ENCODE results near the gene SSH3.

DNA sequence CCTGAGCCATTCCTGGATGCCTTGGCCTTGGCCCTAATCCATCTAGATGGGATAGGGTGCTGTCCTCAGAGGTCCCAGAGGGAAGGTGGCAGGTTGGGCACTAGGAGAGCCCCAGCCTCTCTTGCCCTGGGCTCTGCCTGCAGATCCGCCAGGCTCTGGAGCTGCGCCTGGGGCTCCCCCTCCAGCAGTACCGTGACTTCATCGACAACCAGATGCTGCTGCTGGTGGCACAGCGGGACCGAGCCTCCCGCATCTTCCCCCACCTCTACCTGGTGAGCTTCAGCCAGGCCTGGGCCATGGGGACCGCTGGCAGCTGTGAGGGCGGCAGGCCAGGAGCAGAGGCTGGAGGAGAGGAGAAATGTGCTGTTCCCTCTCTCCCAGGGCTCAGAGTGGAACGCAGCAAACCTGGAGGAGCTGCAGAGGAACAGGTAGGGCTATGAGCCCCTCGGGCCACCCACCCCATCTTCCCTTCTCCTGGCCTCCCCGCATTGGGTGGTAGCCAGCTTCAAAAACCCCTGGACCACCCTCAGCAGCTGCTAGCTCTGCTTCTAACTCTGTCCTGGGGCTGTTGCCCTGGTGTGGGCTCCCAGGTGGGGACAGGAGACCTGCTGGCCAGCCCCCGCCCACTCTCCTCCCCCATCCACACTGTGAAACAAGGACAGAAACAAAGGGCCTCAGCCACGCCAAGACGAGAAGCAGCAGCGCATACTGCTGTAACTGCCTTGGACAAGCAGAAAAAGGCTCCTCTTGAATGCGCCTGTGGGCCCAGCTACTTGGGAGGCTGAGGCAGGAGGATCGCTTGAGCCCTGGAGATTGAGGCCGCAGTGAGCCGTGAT, 4.9 kb downstream of the SSH3 start:
- TF ChIP-seq, protein P1, sequence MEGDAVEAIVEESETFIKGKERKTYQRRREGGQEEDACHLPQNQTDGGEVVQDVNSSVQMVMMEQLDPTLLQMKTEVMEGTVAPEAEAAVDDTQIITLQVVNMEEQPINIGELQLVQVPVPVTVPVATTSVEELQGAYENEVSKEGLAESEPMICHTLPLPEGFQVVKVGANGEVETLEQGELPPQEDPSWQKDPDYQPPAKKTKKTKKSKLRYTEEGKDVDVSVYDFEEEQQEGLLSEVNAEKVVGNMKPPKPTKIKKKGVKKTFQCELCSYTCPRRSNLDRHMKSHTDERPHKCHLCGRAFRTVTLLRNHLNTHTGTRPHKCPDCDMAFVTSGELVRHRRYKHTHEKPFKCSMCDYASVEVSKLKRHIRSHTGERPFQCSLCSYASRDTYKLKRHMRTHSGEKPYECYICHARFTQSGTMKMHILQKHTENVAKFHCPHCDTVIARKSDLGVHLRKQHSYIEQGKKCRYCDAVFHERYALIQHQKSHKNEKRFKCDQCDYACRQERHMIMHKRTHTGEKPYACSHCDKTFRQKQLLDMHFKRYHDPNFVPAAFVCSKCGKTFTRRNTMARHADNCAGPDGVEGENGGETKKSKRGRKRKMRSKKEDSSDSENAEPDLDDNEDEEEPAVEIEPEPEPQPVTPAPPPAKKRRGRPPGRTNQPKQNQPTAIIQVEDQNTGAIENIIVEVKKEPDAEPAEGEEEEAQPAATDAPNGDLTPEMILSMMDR (IDR thresholded peaks at IDR 0.05; ENCODE audit: low read depth, low read length), result no peak
- TF ChIP-seq EZH2phosphoT487 (IDR thresholded peaks at IDR 0.05; ENCODE audit: low read depth), result no peak
